Measurements from ENCODE around the gene MFRP.

Gene MFRP

GRCh38 chr11:119318240-119319135 lies 28.0 kb downstream of the MFRP start:
- peak; percentile 76 for DNase-seq (ENCODE audit: low read depth, low spot score)

DNA sequence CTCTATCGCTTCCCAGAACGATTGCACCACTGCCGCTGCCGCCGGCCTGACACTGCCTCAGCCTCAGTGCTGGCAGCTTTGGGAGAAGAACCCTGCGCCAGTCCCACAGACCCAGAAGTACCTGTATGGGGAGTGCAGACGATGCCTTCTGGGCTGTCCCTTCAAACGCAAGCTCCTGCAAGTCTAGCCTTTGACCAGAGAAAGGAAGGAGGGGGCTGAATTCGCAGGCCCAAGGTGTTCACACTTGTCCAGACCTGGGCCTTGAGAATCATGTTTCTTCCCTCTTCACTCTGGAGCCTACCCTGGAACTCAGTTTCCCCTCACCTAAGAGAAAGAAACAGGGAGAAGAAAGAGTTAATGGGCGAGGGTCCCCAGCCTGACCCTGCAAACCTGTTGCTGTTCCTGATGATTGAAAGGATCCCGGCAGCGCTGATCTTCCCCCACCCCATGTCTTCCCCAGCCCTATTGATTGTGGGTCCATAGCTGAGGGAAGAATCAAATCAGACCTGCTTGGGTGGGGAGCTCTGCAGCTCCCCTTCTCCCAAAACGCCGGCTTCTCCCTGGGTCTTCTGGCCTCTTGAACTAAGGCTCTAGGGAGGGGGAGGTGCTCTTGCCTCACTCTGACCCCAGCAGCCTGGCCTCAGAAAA lies 28.8 kb downstream of the MFRP start:
- no peak for DNase-seq (ENCODE audit: low read depth, low spot score)

GRCh38 chr11:119316729-119317591 lies 29.5 kb downstream of the MFRP start, which contains the start of gene MCAM:
Gene MCAM, minus strand, starts transcription at chr11:119317130. Its CDS starts 29 bp downstream, at chr11:119317101.
- peak; percentile 84 for DNase-seq (ENCODE audit: low read depth, low spot score)

DNA sequence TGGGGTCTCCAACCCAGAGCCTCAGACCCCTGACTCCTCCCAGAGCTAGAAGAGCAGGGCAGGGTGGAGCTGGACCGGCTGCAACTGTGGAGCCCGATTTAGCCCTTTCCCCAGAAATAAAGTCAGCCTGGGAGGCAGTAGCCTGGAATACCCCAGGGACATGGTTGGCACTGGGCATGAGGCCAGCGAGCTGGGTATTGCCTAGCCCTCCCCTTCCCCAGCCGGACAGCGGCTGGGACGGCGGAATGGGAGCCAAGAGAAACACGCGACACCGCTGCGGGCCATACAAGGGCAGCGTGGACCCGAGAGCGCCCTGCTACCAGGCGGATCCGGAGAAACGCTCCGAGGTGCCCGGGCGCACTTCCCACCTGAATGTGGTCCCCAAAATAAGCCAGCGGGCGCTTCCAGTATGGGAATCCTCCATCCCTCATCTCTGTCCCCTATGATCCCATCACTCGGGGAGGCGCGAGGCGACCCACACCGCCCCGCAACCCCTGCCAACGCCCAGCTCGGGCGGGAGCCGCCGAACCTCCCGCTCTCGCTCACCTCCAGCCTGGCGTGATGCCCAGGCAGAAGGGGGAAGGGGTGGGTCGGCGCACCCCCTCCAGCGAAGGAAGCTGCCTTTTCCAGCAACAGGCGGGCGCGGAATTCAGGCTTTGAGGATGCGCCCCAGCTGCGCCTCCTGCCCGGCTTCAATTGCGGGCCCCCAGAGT lies 30.3 kb downstream of the MFRP start:
- DNase-seq (ENCODE audit: low read depth, low spot score), result peak; percentile 70

DNA sequence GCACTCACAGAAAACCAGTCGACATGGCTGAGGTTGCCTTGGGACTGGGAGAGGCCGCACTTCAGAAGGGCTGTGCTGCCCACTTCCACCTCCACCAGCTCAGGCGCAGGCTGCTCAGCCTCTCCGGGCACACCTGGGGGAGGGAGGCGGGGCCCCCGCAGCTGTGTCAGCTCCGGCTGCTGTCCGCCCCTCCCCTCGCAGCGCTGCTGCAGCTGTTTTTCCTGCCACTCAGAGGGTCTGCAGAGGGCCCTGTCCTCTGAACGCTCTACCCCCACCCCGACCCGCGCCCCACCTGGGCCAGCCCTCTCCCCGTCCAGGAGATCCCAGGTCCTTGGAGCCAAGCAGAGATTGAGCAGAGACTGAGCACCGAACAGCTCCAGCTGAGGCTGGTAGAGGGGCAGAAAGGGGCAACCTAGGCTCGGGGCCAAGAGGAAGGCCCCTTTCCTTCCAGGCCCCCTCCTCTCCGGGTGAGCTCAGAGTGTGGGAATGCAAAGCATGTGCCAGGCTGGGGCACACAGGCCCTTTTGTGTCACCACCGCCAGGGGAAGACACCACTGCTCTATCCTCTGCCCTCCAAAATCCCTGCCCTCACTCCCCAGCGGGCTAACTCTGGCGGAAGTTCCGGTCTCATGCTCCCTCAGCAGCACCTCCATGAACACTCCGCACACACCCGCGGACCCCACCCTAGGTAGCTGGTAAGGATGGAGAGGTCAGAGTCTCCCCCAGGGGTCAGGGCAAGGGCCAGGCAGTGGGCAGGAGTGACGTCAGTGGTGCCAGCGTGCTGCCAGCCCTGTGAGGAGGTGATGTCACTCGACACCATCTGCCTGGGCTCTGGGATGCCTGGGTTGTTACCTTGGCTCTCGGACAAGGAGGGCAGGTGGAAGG lies 31.1 kb downstream of the MFRP start:
- DNase-seq (ENCODE audit: low read depth, low spot score), result peak; percentile 76

- no peak for DNase-seq (ENCODE audit: low read depth, low spot score)
Measured at GRCh38 chr11:119314726-119315125, 31.8 kb downstream of the MFRP start.

DNA sequence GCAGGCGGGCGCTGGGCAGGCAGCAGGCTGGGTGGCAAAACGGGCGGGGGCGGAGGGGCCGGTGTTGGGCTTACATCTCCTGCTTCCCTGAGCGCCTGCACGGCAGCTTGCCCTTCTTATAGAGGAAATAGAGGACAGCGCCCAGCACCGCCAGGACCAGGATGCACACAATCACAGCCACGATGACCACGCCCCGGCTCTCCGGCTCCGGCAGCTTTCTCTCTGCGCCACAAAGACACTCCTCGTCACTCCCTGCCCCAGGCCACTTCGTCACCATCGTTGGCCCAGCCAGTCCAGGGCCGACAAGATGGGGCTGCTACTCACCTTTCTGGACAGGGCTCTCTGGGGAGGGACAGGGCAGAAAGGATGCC lies 35.8 kb downstream of the MFRP start:
- DNase-seq (ENCODE audit: low read depth, low spot score), result no peak

- DNase-seq (ENCODE audit: low read depth, low spot score), result no peak
Measured at GRCh38 chr11:119309953-119310681, 36.4 kb downstream of the MFRP start.

GRCh38 chr11:119309411-119309810 lies 37.1 kb downstream of the MFRP start:
- DNase-seq (ENCODE audit: low read depth, low spot score), result no peak

GRCh38 chr11:119307974-119308373 lies 38.5 kb downstream of the MFRP start:
- DNase-seq (ENCODE audit: low read depth, low spot score), result no peak

GRCh38 chr11:119307219-119307618 lies 39.3 kb downstream of the MFRP start:
- peak; percentile 33 for DNase-seq (ENCODE audit: low read depth, low spot score)

- no peak for DNase-seq (ENCODE audit: low read depth, low spot score)
Measured at GRCh38 chr11:119306373-119306890, 40.1 kb downstream of the MFRP start.

- DNase-seq (ENCODE audit: low read depth, low spot score), result no peak
Measured at GRCh38 chr11:119305556-119306372, 40.7 kb downstream of the MFRP start.

DNA sequence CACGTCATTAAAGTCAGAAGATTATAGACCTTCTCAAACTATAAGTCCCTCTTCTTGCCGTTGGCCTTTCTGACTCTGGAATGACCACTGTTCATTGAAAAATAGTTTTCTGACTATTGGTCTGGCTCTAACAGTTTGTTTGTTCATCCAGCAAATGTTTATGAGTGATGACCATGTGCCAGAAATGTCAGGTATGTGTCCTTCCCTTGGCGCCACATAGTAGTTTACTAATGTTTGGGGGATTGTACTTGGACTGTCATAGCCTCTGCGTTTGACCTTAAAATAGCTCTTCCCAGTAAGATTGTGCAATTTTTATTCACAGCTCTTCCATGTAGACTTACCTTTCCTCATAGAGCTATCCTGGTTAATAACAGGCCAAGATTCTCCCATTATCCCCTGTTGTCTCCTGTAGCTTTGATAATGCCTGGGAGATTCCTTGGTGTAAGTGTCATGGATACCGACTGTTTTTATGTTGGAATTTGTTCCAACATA lies 43.2 kb downstream of the MFRP start:
- no peak for DNase-seq (ENCODE audit: low read depth, low spot score)

DNA sequence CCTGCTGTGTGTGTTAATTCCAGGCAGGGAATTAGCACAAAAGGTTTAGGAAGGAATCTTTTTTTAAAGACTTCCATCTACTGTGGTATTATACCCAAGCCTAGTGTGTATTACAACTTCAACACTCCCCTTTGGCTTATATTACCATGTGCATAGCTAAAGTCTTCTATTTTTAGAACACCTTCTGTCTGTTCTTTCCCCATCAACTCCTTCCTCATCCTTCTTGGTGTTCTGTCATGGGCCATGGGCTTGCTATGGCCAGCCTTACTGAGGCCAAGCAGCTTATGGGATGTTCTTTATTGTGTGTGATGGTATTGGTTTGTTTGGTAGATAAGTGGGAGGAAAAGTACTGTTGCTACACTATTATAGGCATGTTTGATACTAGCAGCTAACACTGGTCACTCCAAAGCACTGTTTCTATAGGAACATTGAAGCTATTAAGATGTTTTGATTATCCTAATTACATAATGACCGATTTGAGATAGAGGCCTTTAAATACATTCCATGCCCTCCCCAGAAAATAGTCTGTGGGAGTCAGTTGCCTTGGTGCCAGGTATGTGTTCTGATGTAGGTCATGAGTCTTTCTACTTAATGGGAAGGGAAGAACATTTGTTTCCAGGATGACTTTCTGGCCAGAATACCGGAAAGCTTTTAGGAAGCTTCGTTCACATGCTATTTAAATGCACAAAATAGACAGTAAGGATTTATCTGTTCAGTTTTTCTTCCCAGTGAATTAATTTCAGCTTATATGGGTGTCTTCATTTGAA lies 46.1 kb downstream of the MFRP start:
- DNase-seq (ENCODE audit: low read depth, low spot score), result no peak

- no peak for DNase-seq (ENCODE audit: low read depth, low spot score)
Measured at GRCh38 chr11:119299416-119299815, 47.1 kb downstream of the MFRP start.

DNA sequence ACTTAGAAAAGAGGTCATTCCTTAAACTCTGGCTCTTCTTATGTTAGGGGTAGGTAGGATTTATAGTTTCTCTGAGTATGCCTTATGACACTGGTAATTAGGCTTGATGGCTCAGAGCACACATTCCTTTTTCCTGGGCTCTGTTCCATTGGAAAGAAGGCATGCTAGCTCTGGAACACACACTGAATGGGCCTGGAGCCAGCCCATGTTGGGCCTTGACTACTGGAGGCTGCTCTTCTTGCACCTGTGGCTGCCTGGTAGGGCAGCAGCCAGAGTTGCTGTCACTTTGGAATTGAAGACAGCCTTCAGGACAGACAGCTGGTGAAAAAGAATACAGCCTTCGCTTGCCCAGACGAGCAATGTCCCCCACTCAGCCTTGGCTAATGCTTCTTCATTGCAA lies 47.8 kb downstream of the MFRP start:
- peak; percentile 72 for DNase-seq (ENCODE audit: low read depth, low spot score)

DNA sequence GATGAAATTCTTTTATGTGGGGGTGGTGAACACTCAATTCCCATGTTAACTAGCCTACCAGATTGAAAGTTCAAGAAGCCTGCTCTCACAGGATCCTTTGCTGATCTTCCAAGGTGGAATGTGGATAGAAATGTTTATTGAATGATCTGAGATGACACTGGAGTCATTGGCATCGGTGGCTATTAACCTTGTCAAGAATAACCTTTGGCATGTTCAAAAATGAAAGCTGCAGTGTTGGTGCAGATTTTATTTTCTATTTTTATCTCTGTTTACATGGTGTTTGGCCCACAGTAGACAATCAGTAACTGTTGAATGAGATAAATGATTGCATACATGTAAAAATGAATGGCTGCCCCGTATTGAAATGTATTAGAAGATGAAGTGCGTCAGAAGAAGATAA lies 48.6 kb downstream of the MFRP start:
- no peak for DNase-seq (ENCODE audit: low read depth, low spot score)

Measured in astrocyte of the hippocampus (primary cell).